GM10847 (cell line): Measurements from ENCODE around the gene TNFAIP2.

Experiments
- POLR2A ChIP-seq: IDR thresholded peaks from 2 replicates; pipeline ENCODE4 v1.6.1; 2011; ENCODE audit not compliant: insufficient read length; ENCODE audit errors: extremely low read depth

TNFAIP2 gene

GRCh38 chr14:103144085-103144484 lies 20.8 kb downstream of the TNFAIP2 start:
- no peak for TF ChIP-seq POLR2A

GRCh38 chr14:103146141-103146709 lies 23.0 kb downstream of the TNFAIP2 start:
- TF ChIP-seq POLR2A: no peak

GRCh38 chr14:103149351-103150237 lies 26.3 kb downstream of the TNFAIP2 start:
- no peak for TF ChIP-seq POLR2A

GRCh38 chr14:103151270-103151945 lies 28.1 kb downstream of the TNFAIP2 start:
- no peak for TF ChIP-seq POLR2A

GRCh38 chr14:103155010-103155409 lies 31.7 kb downstream of the TNFAIP2 start:
- no peak for TF ChIP-seq POLR2A

GRCh38 chr14:103155826-103156394 lies 32.6 kb downstream of the TNFAIP2 start:
- no peak for TF ChIP-seq POLR2A

GRCh38 chr14:103156651-103157378 lies 33.6 kb downstream of the TNFAIP2 start:
- TF ChIP-seq POLR2A: no peak

- no peak for TF ChIP-seq POLR2A
Observed at GRCh38 chr14:103157969-103158368, 34.7 kb downstream of the TNFAIP2 start.

- TF ChIP-seq POLR2A: no peak
Observed at GRCh38 chr14:103158688-103159087, 35.4 kb downstream of the TNFAIP2 start.

- TF ChIP-seq POLR2A: no peak
Observed at GRCh38 chr14:103160321-103161053, 37.2 kb downstream of the TNFAIP2 start.

- no peak for TF ChIP-seq POLR2A
Observed at GRCh38 chr14:103161054-103161397, 37.8 kb downstream of the TNFAIP2 start.

- no peak for TF ChIP-seq POLR2A
Observed at GRCh38 chr14:103163199-103163598, 39.9 kb downstream of the TNFAIP2 start.

GRCh38 chr14:103164006-103164405 lies 40.7 kb downstream of the TNFAIP2 start:
- no peak for TF ChIP-seq POLR2A

- no peak for TF ChIP-seq POLR2A
Observed at GRCh38 chr14:103164779-103165178, 41.5 kb downstream of the TNFAIP2 start.
